Ascending aorta (tissue), 2 donors: ENCODE results near the gene TNFAIP2. TPM values are rescaled to one million over a fixed set of nuclear protein-coding genes. Genes with fewer than 3 reads are reported as not detected.
A peak's percentile ranks its signal among the peaks of the same experiment; 100 is the strongest.
"Not testable (repeated sequence)": the region's sequence is repeated elsewhere in the genome, so short reads cannot be mapped to it uniquely, and the experiment has no call there.

ENCODE experiments used
- DNase-seq, 2 donors: peaks; one replicate each; pipeline ENCODE4 v3.0.0-alpha.2; 2019; ENCODE audit warnings: low spot score in 2 of 2
- H3K27ac ChIP-seq, 2 donors: fragments of 200-600 bp; sonication (generic); one replicate each; pipeline ENCODE4 v1.5.1; 2016 to 2017; ENCODE audit warnings: mild to moderate bottlenecking in 1 of 2
- H3K27me3 ChIP-seq: fragments of 200-600 bp; sonication (generic); one replicate; pipeline ENCODE4 v1.5.1; 2017
- H3K36me3 ChIP-seq, 2 donors: fragments of 200-600 bp; sonication (generic); one replicate each; pipeline ENCODE4 v1.5.1; 2016
- H3K4me1 ChIP-seq, 2 donors: fragments of 200-600 bp; sonication (generic); one replicate each; pipeline ENCODE4 v1.5.1; 2016 to 2017; ENCODE audit warnings: mild to moderate bottlenecking in 1 of 2
- H3K4me3 ChIP-seq, 2 donors: fragments of 200-600 bp; sonication (generic); one replicate each; pipeline ENCODE4 v1.5.1; 2016 to 2017; ENCODE audit warnings: mild to moderate bottlenecking in 1 of 2
- H3K9me3 ChIP-seq, 2 donors: fragments of 200-600 bp; sonication (generic); one replicate each; pipeline ENCODE4 v1.5.1; 2016
- intact Hi-C: fragments of 100-400 bp; cut with DNase I; formaldehyde crosslinking; loops from one replicate; pipeline ENCODE4 v1.15.1; 2023
- total RNA-seq: library from RNA; depleted of rRNA; stranded (reverse); fragments of >200 nt; gene quantifications from one replicate; pipeline ENCODE4 v1.1.0, GENCODE V29; 2016
- TF ChIP-seq, protein P1 (sequence below), 3 experiments: fragments of 200-600 bp in 2 of 3; fragments of 450-650 bp in 1 of 3; sonication (generic) in 2 of 3; IDR thresholded peaks; one replicate each; pipeline ENCODE4 v1.5.1; 2016 to 2019; ENCODE audit warnings: antibody characterized with exemption in 3 of 3, mild to moderate bottlenecking in 1 of 3, moderate library complexity in 1 of 3

Gene TNFAIP2
- total RNA-seq, 1 donor from 2014 or later: 133 TPM

DNA sequence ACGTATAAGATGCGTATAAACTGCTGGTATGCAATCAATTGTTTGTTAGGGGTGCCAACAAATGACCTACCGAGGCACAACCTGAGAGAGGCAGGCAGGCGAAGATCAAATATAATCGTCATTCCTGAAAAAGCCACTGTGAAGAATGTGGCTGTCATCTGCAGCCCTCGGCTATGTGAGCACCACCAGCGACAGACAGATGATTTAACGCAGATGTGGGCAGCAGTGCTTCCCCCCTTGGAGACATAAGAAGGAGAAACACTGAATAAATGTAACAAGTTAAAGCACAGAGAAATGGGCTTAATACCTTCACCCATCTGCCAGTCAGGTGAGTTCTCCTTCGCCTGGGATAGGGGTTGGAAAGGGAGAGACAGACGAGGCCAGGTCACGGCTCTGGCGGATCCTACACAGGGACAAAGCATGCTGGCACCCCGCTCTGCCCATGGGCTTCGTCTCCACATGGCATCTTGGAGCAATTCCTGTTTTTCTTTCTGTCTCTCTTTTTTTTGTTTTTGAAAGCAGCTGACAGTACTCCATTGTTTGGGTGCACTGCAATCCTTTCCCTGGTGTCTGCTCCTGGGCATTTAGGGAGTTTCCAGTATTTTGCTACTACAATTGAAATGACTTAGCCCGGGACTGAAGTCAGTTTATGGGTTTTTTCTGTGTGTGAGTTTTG, 28.1 kb downstream of the TNFAIP2 start:
- intact Hi-C loops: no loop called here
- no peak for DNase-seq
- no peaks in the 10 kb centered on the region for H3K27me3 ChIP-seq
- H3K4me3 ChIP-seq: no peak overlapping the region
- no peak overlapping the region for H3K27ac ChIP-seq
- TF ChIP-seq, protein P1, sequence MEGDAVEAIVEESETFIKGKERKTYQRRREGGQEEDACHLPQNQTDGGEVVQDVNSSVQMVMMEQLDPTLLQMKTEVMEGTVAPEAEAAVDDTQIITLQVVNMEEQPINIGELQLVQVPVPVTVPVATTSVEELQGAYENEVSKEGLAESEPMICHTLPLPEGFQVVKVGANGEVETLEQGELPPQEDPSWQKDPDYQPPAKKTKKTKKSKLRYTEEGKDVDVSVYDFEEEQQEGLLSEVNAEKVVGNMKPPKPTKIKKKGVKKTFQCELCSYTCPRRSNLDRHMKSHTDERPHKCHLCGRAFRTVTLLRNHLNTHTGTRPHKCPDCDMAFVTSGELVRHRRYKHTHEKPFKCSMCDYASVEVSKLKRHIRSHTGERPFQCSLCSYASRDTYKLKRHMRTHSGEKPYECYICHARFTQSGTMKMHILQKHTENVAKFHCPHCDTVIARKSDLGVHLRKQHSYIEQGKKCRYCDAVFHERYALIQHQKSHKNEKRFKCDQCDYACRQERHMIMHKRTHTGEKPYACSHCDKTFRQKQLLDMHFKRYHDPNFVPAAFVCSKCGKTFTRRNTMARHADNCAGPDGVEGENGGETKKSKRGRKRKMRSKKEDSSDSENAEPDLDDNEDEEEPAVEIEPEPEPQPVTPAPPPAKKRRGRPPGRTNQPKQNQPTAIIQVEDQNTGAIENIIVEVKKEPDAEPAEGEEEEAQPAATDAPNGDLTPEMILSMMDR (IDR thresholded peaks at IDR 0.05): no peak
- peaks cover 0 to 5% of the 10 kb centered on the region in 2 donors for H3K4me1 ChIP-seq
- H3K9me3 ChIP-seq: no peaks in the 10 kb centered on the region
- H3K36me3 ChIP-seq: no peaks in the 10 kb centered on the region

DNA sequence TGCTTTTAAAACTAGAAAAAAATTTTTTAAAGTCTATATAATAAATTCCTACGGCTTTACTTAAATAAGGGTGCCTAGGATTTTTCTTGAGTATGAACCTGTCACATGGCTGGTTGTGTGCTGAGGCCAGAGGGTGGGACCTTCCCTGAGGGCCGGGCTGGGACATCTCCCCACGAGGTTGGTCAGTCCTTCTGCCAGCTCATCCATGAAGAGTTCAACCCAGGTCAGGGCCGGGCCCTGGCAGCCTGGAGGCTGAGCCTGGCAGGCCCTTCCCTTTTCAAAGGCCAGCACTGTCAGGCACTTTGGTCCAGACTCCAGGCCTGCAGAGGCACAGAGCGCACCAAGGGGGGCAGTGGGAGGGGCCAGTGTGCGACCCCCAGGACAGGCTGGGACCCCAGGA, 31.7 kb downstream of the TNFAIP2 start:
- Histone ChIP-seq H3K36me3 (no peaks in the 10 kb centered on the region), H3K9me3 (no peaks in the 10 kb centered on the region), H3K4me3 (no peak overlapping the region), H3K27me3 (no peaks in the 10 kb centered on the region), H3K4me1 (peaks cover 0 to 5% of the 10 kb centered on the region in 2 donors), H3K27ac (no peak overlapping the region)
- TF ChIP-seq, protein P1 (IDR thresholded peaks at IDR 0.05): no peak
- peak; percentile 21 to 79 for DNase-seq
- intact Hi-C loops: no loop called here

DNA sequence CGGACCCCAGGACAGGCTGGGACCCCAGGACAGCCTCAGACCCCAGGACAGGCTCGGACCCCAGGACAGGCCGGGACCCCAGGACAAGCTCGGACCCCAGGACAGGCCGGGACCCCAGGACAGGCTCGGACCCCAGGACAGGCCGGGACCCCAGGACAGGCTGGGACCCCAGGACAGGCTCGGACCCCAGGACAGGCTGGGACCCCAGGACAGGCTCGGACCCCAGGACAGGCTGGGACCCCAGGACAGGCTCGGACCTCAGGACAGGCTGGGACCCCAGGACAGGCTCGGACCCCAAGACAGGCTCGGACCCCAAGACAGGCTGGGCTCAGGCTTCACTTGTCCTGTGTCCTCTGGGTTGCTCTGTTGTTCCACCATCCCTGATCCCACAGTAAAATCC, 32.2 kb downstream of the TNFAIP2 start:
- H3K36me3 ChIP-seq, intact Hi-C loops, DNase-seq, H3K4me1 ChIP-seq, H3K27me3 ChIP-seq, H3K9me3 ChIP-seq, H3K27ac ChIP-seq, H3K4me3 ChIP-seq: not testable (repeated sequence)

DNA sequence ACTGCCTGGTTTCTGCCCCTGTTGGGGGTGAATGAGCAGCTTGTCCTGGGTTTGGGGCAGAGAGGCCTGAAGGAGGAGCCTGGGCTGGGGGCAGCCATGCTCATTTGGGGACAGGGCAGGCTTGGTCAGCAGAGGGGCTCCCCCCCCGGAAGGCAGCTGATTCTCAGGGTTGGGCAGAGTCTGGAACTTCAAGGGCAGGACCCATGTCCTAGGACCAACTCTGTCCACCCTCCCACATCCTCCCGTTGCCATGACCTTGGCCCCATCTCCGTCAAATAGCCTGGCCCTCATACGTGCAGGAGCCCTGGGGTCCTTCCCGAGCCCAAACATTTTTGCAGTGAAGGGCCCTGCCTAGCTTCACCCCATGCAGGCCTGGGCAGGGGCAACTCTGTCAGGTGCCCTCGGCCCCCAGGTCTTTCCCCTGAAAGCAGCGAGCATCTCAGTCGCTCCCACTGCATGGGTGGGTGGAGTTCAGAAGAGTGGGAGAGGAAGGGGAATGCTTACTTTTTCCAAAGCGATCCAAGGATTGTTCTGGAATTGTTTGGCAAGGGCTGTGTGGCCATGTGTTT, 32.6 kb downstream of the TNFAIP2 start:
- H3K36me3 ChIP-seq: no peaks in the 10 kb centered on the region
- TF ChIP-seq, protein P1 (IDR thresholded peaks at IDR 0.05): no peak
- H3K4me1 ChIP-seq: peaks cover 0 to 5% of the 10 kb centered on the region in 2 donors
- H3K4me3 ChIP-seq: no peak overlapping the region
- no peak overlapping the region for H3K27ac ChIP-seq
- intact Hi-C loops: no loop called here
- no peaks in the 10 kb centered on the region for H3K27me3 ChIP-seq
- no peaks in the 10 kb centered on the region for H3K9me3 ChIP-seq
- no peak for DNase-seq

DNA sequence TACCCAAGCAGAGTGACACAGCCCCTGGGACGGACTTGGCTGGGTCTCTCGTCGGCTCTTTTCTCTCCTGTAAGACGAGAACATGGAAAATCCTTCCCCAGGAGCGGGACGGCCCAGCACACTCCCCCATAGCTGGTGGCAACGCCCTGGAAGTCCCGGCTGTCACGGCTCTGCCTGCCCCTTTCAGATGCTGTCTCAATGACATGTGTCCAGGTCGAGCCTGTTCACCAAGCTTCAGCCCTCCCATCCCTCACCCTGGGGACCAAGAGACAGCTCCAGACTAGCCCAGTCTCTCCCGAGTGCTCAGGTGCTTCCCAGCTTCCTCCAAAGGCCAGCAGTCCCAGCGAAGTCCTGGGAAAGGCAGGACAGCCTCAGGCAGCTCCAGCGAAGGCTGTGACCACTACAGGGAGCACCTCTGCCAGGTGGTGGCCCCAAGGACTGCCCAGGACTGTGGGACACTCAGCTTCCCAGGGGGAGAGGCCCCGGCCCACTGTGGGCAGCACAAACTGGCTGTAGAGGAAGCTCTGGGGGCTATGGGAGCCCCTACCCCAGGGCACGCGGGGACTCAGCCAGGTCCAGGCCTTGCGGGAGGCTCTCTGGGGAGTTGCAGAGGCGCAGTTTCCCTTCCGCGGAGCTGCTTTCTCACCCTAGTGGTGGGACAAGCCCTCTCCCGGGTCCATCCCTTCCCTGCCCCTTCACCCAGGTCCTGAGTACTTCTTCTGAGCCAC, 33.6 kb downstream of the TNFAIP2 start:
- TF ChIP-seq, protein P1 (IDR thresholded peaks at IDR 0.05): no peak
- no peaks in the 10 kb centered on the region for H3K36me3 ChIP-seq
- DNase-seq: no peak
- H3K4me3 ChIP-seq: no peak overlapping the region
- H3K27me3 ChIP-seq: no peaks in the 10 kb centered on the region
- no peaks in the 10 kb centered on the region for H3K9me3 ChIP-seq
- H3K4me1 ChIP-seq: peaks cover 0 to 5% of the 10 kb centered on the region in 2 donors
- H3K27ac ChIP-seq: no peak overlapping the region
- intact Hi-C loops: no loop called here

DNA sequence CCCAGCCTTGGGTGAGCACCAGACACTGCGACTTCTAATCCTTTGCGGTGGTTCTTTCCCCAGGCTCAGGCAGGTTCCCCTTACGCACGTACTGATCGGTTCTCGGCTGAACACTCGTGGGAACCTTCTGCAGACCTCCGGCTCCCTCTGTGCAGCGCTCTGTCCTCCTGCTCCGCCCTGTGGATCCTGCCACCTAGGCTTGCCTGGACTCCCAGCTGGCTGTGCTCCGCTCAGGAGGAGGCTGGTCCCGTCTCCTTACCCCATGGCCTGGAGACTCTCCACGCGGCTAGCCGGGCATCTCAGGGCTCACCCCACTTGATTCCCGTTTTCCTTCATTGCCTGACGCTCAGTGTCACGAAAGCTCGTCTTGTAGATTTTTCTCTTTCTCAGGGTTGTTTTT, 34.7 kb downstream of the TNFAIP2 start:
- no peaks in the 10 kb centered on the region for H3K27me3 ChIP-seq
- no peaks in the 10 kb centered on the region for H3K36me3 ChIP-seq
- TF ChIP-seq, protein P1 (IDR thresholded peaks at IDR 0.05): no peak
- no peak overlapping the region for H3K4me3 ChIP-seq
- H3K4me1 ChIP-seq: peaks cover 0 to 5% of the 10 kb centered on the region in 2 donors
- no peak overlapping the region for H3K27ac ChIP-seq
- DNase-seq: no peak
- H3K9me3 ChIP-seq: no peaks in the 10 kb centered on the region
- intact Hi-C loops: no loop called here
